ENCODE measurements around the gene STKLD1.
A peak's percentile ranks its signal among the peaks of the same experiment; 100 is the strongest.
"Not testable (repeated sequence)": the region's sequence is repeated elsewhere in the genome, so short reads cannot be mapped to it uniquely, and the experiment has no call there.

Gene STKLD1

DNA sequence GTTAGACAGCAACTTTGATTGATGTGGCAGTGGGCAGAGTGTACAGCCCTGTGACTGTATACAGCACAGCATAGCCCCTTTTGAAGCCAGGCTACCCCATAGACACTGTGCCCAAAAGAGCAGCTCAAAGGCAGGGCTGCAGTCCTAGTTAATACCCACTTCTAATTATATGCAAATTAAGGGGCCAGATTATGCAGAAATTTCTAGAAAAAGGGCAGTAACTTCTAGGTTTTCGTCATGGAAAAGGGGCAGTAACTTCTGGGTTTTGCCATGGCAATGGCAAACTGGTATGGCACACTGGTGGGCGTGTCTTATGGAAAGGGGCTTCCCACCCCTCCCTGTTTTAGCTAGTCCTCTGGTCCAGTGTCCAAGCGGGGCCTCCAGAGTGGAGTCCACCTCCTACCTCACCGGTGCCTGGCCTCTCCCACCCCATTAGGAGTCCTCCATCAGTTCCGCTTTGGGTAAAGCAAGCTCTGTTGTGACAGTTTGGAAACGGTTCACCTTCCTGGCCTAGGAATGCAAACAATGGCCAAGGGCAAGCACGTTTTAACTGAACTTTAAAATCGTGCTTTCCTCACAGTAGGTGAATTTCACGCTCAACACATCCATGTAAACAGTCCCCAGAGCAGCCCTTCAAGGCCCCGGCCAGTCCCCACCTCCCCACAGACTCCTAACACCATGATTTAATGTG lies 51.6 kb downstream of the STKLD1 start:
- Histone ChIP-seq H3K27ac (no peak overlapping the region), H3K4me3 (no peak overlapping the region)

DNA sequence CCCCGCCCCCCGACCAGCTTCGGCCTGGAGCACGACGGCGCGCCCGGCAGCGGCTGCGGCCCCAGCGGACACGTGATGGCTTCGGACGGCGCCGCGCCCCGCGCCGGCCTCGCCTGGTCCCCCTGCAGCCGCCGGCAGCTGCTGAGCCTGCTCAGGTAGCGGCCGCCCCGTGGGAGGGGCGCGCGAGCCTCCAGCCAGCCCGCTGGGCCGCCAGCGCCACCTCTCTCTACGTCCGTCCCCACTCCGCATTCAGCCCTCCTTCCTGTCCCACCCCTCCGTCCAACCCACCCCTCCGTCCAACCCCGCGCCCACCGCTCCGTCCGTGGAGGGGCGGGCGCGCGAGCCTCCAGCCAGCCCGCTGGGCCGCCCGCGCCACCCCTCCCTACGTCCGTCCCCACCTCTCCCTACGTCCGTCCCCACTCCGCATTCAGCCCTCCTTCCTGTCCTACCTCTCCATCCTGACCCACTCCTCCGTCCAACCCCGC lies 52.5 kb downstream of the STKLD1 start:
- Histone ChIP-seq H3K27ac (no peak overlapping the region), H3K4me3 (peak overlapping the region in 4 of 7 experiments; percentile 12 to 35 (median 21))

DNA sequence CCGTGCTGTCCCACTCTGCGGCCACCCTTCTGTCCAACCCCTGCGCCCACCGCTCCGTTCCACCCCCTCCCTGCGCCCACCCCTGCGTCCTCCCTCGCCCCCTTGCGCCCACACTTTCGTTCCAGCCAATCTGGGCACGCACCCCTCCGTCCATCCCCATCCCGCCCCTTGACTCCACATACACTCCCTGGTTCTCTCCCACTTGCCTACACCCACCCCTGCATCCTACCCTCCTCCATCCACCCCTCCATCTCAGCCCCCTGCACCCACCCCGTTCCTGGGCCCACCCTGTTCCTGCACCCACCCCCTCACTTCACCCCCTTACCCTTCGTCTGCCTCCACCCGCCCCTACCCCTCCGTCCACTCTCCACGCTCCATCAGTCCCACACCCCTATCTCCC lies 53.0 kb downstream of the STKLD1 start:
- Histone ChIP-seq H3K27ac (no peak overlapping the region), H3K4me3 (peak overlapping the region in 1 of 7 experiments; percentile 35)

DNA sequence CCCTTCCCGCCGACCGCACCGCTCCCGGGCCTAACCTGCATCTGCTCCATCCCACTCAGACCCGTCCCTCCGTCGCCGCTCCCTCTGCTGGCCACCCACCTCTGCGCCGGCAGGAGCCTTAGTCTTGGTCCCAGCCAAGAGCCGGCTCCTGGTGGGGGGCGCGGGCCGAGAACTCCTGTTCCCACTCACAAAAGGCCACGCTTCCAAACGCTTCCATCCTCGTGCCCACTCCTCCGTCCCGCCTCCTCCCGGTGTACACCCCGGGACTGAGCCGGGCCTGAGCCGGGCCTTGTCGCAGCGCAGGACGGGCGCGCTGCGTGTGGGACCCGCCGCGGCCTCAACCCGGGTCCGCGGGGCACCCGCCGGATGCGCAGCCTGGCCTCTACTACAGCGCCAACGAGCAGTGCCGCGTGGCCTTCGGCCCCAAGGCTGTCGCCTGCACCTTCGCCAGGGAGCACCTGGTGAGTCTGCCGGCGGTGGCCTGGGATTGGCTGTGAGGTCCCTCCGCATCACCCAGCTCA lies 53.5 kb downstream of the STKLD1 start:
- Histone ChIP-seq H3K27ac (no peak overlapping the region), H3K4me3 (no peak overlapping the region)

DNA sequence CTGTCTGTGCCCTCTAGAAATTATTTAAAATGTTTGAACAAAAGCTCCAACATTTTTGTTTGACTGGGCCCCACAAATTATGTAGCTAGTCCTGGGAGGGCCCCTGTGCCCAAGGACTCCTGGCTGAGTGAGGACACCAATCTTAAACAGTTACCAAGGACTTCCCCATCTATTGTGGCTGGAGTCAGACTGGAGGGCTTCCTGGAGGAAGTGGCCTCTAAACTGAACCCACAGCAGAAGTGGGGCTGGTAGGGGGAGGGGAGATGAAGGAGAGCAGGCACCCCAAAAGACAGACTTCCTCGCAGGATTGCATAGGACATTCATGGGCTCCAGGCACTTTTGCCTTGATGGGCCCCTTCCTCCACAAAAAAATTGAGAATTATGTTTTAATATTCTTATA lies 54.1 kb downstream of the STKLD1 start:
- Histone ChIP-seq H3K27ac (no peak overlapping the region), H3K4me3 (no peak overlapping the region)

DNA sequence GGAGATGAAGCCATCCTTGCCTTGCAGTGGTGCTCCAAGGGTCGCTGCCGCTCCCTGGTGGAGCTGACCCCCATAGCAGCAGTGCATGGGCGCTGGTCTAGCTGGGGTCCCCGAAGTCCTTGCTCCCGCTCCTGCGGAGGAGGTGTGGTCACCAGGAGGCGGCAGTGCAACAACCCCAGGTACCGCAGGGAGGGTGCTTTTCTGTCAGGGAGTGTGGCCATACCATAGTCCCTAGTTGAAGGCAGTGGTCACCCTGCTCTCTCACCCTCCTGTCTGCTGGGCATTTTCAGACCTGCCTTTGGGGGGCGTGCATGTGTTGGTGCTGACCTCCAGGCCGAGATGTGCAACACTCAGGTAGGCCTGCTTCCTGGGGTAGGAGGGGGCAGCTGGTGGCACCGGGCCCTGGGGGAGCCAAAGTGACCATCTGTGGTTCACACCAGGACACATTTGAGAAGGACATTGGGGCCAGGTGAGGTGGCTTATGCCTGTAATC lies 57.2 kb downstream of the STKLD1 start:
- H3K4me3 ChIP-seq: no peak overlapping the region

DNA sequence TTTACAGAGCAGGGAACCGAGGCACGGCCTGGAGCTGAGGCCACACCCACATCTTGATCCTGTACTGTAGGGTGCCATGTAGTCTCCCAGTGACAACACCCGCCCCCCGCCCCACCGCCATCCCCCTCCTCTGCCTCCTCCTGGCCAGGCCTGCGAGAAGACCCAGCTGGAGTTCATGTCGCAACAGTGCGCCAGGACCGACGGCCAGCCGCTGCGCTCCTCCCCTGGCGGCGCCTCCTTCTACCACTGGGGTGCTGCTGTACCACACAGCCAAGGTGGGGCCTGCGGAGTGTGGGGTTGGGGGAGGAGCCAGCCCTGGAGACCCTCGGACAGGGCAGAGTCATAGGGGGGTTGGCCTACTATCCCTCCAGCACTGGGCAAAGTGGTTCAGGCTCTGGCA lies 60.5 kb downstream of the STKLD1 start:
- H3K27ac ChIP-seq: no peak overlapping the region
- H3K4me3 ChIP-seq: no peak overlapping the region

More for the DNA sequence above, 57.2 kb downstream of the STKLD1 start:
- no peak overlapping the region for H3K27ac ChIP-seq

DNA sequence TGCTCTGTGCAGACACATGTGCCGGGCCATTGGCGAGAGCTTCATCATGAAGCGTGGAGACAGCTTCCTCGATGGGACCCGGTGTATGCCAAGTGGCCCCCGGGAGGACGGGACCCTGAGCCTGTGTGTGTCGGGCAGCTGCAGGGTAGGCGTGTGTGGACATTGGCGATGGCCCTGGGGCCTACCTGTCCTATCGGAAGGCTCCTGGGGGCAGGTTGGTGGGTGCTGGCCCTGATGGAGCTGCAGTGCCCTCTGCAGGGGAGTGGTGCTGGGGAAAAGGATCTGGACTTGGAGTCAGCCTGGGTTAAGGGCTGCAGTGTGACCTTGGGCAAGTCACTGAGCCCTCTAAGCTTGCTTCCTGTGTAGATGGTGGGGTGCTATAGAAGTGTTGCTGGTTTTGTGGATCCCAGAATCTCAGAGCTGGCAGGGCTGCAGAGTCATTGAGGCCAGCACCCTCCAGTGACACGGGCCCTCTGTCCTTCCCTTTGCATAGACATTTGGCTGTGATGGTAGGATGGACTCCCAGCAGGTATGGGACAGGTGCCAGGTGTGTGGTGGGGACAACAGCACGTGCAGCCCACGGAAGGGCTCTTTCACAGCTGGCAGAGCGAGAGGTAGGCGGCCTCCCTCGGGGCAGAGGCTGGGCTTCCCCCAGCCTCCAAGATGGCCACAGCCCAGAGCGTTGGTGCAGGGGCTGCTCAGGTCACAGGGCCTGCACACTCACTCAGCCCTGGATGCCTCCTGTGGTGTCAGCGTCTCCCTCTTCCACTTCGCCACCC lies 61.8 kb downstream of the STKLD1 start:
- Histone ChIP-seq H3K4me3 (no peak overlapping the region), H3K27ac (no peak overlapping the region)

DNA sequence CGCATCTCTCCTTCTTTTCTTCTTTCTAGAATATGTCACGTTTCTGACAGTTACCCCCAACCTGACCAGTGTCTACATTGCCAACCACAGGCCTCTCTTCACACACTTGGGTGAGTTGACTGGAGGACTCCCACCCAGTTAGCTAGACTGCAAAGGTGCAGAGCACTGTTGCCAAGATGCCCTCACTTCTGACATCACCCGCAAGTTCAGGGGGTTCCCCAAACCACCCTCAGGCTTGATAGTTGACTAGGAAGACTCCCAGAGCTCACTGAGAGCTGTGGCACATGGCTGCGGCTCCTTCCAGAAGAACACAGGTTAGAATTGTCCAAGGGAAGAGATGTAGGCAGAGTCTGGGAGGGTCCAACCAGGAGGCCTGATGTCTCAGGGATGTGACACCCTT lies 63.2 kb downstream of the STKLD1 start:
- H3K27ac ChIP-seq: no peak overlapping the region
- H3K4me3 ChIP-seq: no peak overlapping the region

DNA sequence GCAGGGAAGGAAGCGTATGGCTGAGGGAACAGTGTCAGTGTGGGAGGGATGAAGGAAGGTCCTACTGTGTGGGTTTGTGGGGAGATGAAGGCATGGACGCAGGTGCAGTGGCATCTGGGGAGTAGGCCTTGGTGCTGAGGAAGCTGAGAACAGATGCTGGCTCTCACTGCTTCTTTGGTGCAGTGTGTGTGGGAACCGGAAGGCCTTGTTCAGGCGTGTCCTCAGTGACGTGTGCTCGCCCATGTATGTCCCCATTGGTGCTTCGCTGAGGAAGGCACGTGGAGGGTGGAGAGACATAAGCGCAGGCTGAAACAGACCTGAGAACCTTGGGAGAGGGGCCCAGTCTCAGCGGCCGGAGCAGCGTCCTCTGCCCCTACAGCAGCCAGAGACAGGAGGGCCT lies 64.7 kb downstream of the STKLD1 start:
- no peak overlapping the region for H3K27ac ChIP-seq

DNA sequence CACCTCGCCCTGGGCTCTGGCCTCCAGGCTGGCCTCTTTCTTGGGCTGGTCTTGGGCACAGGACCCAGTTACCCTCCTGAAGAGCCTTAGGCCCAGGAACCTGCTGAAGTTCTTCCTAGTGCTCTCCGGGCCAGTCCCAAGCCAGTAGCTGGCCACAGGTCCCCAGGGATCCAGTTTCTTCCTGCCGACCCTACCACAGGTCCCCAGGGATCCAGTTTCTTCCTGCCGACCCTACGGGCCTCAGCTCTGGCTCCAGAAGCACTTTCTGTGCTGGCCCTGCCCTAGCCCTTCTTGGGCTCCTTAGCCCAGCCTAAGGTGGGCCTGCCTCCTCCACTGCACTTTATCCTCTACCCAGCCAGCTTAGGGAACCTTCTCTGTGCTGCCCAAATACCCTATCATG lies 65.4 kb downstream of the STKLD1 start:
- Histone ChIP-seq H3K4me3 (no peak overlapping the region), H3K27ac (no peak overlapping the region)

More for the DNA sequence above, 64.7 kb downstream of the STKLD1 start:
- no peak overlapping the region for H3K4me3 ChIP-seq

DNA sequence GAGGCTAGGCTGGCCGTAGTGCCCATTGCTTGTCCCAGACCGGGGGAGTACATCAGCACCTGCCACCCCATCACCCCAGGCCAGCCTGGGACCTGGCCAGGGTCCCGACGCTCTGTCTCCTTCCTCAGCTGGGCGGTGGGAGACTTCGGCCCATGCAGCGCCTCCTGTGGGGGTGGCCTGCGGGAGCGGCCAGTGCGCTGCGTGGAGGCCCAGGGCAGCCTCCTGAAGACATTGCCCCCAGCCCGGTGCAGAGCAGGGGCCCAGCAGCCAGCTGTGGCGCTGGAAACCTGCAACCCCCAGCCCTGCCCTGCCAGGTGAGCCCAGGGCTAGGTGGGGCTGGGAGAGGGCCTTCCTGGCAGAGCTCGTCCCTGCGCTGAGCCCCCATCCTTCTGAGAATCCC lies 67.1 kb downstream of the STKLD1 start:
- Histone ChIP-seq H3K4me3 (no peak overlapping the region), H3K27ac (no peak overlapping the region)

DNA sequence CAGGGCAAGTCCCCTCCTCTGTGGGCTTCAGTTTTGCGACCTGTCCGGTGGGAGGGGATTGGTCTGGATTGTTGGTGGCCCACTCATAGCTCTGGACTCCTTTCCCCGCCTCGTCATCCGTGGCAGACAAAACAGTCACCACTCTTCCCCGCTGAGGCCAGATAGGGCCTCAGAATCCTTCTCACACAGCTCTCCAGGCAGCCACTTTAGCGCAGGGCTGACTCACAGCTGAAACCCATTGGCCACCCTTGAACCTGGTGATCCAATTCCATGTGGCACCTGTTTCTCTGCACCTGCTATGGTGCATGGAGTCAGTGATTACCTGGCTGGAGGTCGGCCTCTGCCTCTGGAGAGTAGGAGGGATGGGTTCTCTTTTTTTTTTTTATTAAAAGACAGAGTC lies 67.8 kb downstream of the STKLD1 start:
- H3K4me3 ChIP-seq: no peak overlapping the region
- H3K27ac ChIP-seq: no peak overlapping the region

DNA sequence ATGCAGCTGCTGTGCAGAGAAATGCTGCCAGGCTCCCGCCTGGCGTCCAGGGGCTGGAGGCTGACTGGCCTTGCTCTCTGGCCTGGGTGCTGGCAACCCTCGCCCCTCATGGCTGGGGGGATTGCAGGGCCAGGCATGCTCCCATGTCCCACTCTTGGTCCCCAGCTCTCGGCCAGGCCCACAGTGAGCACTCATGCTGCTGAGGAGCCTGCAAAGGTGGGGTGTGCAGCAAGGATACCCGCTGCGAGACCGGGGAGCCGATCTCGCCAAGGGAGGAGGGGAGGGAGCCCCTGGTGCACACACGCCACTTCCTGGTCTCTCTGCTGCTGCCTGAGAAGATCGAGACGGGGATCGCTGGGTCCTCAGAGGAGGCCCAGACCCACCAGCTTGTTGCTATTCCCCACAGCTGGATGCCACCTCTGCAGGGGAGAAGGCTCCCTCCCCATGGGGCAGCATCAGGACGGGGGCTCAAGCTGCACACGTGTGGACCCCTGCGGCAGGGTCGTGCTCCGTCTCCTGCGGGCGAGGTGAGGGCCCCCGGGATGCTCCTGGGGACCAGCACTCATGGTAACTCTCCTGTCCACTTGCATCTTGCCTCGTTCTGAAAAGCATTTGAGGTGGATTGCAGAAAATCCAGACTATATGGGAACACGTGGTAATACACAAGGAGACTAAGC lies 69.3 kb downstream of the STKLD1 start:
- no peak overlapping the region for H3K4me3 ChIP-seq
- H3K27ac ChIP-seq: no peak overlapping the region

DNA sequence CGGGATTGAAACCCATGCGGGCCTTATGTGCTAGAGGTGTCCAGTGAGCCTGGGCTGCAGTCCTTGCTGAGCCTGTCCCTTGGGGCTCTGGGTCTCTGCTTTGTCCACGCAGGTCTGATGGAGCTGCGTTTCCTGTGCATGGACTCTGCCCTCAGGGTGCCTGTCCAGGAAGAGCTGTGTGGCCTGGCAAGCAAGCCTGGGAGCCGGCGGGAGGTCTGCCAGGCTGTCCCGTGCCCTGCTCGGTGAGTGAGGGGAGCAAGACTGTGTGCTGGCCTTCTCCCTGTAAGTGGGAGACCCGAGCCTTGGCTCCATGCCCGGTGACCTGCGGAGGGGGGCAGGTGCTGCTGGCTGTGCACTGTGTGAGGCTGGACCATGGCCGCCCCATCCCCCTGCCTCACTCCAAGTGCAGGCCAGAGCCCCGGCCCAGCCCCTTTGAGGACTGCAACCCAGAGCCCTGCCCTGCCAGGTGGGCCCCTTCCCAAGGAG lies 72.4 kb downstream of the STKLD1 start:
- Histone ChIP-seq H3K4me3 (no peak overlapping the region), H3K27ac (no peak overlapping the region)

DNA sequence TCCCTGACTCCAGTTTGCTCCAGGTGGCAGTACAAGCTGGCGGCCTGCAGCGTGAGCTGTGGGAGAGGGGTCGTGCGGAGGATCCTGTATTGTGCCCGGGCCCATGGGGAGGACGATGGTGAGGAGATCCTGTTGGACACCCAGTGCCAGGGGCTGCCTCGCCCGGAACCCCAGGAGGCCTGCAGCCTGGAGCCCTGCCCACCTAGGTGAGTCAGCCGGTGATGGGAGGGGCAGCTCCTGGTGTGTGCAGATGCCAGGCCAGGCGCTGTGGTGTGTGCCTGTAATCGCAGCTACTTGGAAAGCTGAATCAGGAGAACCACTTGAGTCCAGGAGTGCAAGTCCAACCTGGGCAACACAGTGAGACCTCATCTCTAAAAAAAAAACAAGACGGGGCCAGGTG lies 73.6 kb downstream of the STKLD1 start:
- H3K27ac ChIP-seq: no peak overlapping the region
- H3K4me3 ChIP-seq: no peak overlapping the region

DNA sequence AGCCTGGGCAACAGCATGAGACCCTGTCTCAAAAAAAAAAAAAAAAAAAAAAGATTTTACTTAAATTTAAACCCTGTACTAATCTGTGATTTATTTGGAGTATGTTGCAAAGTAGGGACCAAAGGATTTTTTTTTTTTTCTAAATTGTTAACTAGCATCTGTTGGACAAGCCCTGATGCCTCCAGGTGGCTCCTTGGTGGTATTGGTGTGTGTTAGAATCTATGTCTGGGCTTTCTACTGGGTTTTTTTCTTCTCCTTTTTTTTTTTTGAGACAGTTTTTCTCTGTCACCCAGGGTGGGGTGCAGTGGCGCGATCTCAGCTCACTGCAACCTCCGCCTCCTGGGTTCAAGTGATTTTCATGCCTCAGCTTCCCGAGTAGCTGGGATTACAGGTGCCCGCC lies 75.7 kb downstream of the STKLD1 start:
- not testable (repeated sequence) for H3K27ac ChIP-seq, H3K4me3 ChIP-seq

DNA sequence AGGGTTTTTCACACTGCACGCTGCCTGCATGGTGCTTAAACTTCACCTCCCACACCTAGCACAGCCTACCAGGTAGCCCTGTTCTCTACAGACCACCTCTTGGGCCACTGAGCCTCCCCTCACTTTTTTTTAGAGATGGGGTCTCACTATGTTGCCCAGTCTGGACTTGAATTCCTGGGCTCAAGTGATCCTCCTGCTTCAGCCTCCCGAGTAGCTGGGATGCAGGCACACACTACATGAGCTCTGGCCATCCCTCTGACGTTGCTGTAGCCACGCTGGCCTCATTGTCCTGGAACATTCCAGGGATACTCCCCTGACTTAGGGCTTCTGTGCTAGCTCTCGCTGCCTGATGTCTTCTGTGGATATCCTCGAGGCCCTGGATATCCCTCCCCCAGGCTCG lies 76.4 kb downstream of the STKLD1 start:
- Histone ChIP-seq H3K4me3 (no peak overlapping the region), H3K27ac (no peak overlapping the region)

DNA sequence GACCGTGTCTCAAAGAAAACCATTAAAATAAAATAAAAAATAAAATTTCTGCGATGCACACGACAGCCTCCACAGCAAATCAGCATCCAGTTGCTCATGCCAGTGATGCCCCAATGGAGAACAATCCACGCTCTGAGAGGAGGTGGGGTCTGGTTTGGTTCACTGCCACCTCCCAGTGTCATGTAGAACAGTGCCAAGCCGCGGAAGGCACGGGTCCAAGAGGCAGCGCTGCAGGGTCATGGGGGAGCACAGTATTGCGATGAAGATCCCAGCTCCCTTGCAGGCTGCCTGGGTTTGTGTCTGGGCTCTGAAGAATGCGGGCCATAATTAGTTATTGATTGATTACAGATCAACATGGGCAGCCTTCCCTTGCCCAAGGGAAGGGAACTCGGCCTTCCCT lies 77.5 kb downstream of the STKLD1 start:
- no peak overlapping the region for H3K27ac ChIP-seq
- no peak overlapping the region for H3K4me3 ChIP-seq

DNA sequence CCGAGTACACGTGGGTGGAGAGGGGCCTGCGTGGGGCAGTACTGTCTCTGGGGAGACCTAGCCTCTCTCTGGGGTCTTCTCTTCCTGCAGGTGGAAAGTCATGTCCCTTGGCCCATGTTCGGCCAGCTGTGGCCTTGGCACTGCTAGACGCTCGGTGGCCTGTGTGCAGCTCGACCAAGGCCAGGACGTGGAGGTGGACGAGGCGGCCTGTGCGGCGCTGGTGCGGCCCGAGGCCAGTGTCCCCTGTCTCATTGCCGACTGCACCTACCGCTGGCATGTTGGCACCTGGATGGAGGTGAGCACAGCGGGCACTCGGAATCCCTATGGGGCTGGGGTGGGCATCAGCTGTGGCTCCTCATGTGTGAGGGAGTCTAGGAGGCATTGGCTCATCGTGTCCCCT lies 78.2 kb downstream of the STKLD1 start:
- Histone ChIP-seq H3K4me3 (no peak overlapping the region), H3K27ac (no peak overlapping the region)

Data from skin epidermis (tissue), 12 donors.